ENCODE measurements around the gene TIRAP.

- no peak for TF ChIP-seq POLR2AphosphoS5 (IDR thresholded peaks at IDR 0.05; ENCODE audit: borderline replicate concordance, low read depth, low read length)
- no peak for TF ChIP-seq EZH2 (IDR thresholded peaks at IDR 0.05)
Measured at GRCh38 chr11:126336138-126336541, 53.2 kb downstream of the TIRAP start.
